HG03060 (cell line): Measurements from ENCODE around the gene PBXIP1.

Experiments
- ATAC-seq: cut with Tn5 transposase; IDR thresholded peaks from one replicate; pipeline ENCODE4 v1.9.1; 2021; ENCODE audit warnings: low read depth, moderate number of reproducible peaks; ENCODE audit not compliant: unreplicated experiment

Gene PBXIP1, protein sequence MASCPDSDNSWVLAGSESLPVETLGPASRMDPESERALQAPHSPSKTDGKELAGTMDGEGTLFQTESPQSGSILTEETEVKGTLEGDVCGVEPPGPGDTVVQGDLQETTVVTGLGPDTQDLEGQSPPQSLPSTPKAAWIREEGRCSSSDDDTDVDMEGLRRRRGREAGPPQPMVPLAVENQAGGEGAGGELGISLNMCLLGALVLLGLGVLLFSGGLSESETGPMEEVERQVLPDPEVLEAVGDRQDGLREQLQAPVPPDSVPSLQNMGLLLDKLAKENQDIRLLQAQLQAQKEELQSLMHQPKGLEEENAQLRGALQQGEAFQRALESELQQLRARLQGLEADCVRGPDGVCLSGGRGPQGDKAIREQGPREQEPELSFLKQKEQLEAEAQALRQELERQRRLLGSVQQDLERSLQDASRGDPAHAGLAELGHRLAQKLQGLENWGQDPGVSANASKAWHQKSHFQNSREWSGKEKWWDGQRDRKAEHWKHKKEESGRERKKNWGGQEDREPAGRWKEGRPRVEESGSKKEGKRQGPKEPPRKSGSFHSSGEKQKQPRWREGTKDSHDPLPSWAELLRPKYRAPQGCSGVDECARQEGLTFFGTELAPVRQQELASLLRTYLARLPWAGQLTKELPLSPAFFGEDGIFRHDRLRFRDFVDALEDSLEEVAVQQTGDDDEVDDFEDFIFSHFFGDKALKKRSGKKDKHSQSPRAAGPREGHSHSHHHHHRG

DNA sequence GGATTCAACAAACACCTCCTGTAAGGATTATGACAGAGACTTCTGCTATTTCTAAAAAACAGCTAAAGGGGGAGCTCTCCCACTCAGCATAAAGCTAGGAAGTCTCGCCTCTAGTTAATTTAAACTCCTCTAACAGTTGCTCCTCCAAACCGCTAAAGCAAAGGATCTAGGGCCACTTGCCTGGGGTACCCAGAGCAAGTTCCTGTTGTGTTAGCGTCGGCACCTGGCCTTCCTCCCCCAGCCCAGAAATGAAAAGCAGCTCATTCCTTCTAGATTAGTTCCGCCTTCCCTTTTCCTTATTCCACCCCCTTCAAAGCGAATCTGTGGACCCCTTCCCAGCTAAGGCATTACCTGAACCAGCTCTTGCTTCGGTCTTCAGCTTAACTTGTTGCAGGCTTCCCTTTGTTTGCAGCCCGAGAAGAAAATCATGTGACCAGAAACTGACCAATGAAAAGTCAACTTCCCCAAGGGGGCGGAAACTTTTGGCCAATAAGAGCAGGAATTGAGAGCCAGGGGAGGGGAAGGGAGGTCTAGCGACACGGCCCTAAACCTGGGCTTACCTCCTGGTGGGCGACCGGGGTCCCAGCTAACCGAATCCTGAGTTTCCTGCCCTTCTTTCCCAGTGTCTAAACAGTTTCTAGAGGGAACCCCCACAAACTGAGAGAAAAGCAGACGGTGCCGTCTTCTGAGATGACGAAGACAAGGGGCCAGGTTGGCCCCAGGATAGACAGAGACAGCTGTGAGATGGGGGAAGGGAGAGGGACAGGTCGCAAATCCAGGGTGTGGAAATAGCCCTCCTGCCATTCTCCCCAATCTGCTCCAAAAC, at the start of gene PBXIP1:
Gene PBXIP1 (minus strand): TSS at position 382 of the 826 bp plus-strand sequence. CDS start 2,378 bp downstream, outside the sequence.
- no peak for ATAC-seq

DNA sequence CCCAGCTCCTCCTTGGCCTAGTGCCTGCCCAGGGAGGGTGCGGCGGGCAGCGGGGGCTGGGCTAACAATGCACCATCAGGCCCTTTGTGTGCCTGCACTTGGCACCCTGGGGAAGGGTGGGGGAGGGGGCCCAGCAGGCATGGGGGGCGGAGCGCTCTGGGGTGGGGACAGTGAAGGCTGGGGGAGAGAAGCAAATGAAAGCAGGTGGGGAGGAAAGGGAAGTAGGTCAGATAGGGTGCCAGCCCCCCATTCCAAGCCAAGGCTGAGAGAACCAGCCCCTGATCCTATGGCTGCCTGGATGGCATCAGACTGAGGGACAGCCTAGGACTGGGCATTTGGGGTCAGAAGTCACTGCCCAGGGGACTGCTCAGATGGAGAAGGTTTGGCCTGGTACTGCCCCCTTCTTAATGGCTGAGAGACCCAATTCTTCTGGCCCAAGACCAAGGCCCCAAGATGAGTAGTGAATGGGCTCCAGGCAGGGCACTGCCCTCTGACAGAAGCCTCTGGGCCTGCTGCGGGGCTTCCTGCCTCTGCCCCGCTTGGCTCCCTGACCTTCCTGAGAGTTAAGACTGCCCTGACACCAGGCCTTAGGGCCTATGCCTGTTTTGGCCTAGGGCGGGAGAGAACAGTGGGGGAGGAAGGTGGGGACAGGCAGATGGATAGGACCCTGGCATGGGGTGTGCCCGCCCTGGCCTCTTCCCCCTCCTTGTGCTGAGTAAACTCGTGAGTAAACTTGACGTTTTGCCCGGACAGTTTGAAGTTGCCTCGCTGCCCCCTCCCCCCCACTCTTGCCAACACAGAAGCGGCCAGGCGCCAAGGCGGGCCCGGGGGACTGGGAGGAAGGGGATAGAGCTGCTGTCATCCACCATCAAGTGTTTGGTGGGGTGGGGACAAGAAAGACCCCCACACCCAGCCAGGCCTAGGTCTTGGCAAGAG, 49.4 kb upstream of the PBXIP1 start:
- ATAC-seq: no peak

- no peak for ATAC-seq
These were observed 48.6 kb upstream of the PBXIP1 start for GRCh38 chr1:155004352-155005075.

- no peak for ATAC-seq
These were observed 48.0 kb upstream of the PBXIP1 start for GRCh38 chr1:155003766-155004351.

GRCh38 chr1:155003227-155003765, 47.4 kb upstream of the PBXIP1 start:
- no peak for ATAC-seq

DNA sequence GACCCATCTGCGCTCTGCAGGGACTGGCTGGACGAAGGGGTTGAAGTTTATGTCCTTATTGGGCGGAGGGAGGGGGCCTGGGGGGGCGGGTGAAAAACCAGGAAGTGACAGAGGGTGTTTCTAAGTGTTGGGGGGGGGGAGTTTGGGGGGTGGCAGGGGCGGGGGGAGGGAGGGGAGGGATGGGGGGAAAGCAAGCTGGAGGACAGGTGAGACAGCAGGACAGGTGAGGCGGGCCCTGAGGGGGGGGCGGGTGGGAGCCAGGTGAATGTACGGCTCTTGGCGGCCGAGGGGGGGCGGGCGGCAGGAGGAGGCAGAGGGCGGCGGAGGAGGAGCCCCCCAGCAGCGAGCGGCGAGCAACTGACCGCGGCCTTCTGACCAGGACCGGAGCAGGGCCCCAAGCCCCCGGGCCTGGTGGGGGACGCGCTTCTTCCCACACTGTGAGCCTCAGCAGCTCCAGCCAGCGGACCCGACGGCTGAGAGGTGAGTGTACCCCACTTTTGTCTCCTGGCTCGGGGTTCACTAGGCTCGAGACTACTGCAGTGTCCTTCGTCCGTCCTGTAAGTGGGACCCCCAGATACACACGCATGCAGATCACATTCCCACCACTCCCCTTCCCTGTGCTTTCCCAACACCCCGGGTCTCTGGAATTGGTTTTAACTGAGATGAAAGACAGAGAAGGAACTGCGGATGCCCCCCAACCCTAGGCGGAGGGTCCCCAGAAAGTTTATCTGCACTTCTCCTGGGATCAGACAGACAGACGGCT, 46.7 kb upstream of the PBXIP1 start, which contains the start of gene ZBTB7B:
Gene ZBTB7B (plus strand): TSS at position 339 of the 763 bp plus-strand sequence. CDS start 11,859 bp downstream, outside the sequence.
- ATAC-seq: no peak

DNA sequence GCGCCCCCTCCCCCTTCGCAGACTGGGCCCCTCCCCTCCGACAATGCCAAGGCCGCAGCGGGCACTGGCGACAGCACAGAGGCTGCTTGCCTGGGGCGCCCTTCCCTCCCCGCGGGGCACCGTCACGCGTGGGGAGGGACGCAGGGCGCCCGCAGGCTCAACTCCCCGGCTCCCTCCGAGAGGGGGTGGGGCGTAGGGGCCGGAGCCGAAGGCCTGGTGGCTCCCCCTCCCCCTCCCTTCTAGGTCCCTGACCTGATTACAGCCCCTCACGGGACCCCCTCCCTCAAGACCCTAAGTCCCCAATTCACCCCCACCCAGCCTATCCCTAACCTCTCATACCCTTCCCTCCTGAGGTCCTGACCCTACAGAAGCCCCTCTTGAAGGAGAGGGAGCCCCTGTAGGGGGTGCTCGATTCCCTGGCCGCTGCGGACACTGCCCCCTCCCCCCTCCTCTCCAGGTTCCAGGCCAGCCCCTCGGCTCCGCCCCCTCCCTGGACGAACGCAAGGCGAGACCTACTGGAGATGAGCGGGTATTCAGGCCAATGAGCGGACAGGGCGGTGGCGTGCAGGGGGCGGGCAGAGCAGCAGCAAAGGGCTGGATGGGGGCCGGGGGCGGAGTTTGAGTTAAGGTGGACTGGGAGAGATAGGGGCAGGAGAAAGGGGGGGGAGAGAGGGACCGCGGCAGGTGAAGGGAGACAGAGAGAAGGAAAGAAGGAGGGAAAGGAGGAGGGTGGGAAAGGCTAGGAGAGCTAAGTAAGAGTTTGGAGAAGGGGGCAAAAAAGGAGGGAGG, 46.0 kb upstream of the PBXIP1 start:
- no peak for ATAC-seq

- no peak for ATAC-seq
These were observed 45.5 kb upstream of the PBXIP1 start for GRCh38 chr1:155001425-155001674.

GRCh38 chr1:155000726-155001424, 45.0 kb upstream of the PBXIP1 start:
- ATAC-seq: no peak

DNA sequence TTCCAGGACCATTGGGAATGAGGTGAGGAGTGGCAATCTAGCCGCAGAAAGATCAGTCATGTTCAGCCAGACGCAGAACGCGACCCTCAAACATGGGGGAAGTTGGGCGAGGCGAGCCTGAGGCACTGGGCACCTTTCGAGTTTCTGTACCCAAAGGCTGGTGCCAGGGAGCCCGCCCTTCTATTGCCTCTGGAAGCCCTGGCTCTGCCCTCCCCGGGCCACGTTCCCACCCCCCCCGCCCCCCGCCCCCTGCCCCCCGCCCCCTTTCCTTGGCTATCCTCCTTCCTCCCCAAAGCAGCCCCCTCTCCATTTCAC, 44.5 kb upstream of the PBXIP1 start:
- ATAC-seq: no peak

DNA sequence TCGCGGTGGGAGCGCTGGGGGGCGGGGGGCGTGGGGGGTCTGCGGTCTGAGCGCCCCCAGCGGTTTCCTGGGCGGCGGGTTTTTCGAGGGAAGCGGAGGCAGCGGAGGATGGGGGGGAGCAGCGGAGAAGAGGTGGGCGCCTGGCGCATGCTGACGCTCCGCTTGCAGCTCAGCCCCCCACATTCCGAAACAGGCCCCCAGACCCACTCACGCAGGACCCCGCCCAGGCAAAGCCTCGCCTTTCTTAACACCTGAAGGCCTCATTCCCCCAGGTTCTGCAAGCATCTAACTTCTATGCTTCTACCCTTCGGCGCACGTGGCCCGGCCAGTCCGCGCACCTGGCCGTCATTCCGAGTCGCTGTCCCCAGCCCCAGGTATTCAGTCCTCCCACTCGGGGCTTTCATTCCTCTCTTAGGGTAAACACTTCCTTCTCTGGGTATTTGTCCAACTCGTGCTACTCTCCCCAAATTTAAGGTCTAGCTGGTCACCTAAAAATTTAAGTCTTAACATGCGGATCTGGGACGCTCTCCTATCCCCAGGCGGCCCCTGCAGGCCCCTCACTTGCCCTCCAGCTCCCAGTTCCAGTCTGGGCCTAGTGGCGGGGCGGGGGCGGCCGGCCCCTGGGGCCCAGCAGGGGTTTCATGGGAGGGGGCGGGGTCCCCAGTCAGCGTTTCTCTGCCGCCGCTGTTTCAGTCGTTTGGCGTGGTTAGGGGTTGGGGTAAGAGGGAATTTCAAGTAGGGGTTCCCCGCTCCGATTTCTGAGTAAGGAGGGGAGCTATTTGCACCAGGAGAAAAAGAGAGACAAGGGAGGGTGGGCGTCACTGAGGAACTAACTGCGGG, 43.9 kb upstream of the PBXIP1 start:
- ATAC-seq: no peak

DNA sequence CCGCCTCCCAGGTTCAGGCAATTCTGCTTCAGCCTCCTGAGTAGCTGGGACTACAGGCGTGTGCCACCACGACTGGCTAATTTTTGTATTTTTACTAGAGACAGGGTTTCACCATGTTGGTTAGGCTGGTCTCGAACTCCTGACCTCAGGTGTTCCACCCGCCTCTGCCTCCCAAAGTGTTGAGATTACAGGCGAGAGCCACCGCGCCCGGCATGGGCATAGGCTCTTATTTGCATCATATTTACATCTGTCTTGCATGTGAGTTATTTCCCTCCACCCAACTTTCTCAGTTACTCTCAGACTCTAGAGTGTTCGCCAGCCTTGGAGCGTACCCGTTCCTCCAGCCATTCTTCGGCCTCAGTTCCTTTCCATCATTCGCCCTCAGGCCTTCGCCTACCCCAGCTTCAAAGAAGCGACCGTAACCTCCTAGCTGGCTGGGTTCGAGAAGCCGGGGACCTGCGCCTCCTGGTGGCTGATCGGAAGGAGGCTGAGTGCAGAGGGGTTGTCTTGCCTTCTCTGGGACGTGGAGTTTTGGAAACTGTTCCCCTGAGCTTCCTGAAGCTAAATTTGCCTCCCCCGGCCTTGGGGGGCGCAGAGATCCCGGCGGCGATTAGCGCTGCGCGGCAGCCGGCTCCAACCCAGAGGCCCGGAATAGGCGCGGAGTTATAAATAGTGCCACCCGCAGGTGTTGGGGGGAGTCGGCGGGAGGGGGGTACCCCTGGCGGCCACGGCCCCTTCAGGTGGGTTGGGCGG, 43.1 kb upstream of the PBXIP1 start:
- ATAC-seq: no peak

DNA sequence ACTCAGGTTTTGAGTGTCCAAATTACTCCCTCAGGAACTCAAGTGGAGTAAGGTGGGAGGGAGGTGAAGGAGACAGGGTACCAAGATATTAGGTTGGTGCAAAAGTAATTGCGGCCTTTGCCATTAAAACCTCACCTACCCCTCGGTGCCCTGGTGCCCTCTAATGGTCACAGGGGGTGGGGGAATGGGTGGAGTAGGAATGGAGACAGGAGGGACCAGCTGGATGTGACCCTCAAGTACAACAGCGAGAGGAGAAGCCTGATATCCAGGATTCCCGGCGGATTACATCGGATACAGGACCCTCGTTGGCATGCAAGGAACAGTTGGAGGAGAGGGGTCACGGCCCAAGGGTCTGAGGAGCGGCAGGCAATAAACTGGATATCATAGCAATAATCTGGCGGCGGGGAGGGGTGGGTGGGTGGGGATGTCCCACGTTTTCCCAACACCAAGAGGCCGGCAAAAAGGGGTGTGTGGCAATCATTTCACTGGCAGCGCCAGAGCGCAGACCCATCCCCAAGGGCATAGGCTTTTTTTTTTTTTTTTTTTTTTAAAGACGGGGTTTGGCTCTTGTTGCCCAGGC, 42.4 kb upstream of the PBXIP1 start:
- no peak for ATAC-seq

DNA sequence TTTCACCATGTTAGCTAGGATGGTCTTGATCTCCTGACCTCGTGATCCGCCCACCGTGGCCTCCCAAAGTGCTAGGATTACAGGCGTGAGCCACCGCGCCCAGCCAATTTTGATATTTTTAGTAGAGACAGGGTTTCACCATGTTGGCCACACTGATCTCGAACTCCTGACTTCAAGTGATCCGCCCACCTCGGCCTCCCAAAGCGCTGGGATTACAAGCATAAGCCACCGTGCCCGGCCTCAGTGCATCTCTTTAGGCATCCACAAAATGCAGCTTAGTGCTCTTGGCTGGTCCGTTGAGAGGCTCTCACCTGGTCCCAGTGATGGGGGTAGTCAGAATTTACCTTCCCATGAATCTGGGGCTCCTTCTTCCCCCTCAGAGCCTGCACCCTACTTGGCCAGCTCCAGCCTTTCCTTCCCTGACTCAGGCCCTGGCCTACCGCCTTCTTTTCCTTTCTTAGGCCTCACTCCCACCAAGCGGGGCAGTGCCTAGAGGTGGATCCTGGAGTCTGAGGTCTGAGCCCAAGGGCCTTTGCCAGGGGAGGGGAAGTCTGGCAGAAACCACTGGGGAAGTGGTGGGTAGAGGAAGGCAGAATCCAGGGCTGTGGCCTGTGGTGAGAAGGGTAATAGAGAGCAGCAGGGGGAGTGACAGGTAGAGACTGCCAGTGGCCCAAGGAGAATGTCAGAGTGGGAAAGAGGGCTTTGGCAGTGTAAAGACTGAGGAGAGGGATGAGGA, 41.2 kb upstream of the PBXIP1 start:
- no peak for ATAC-seq
